Measurements from ENCODE around the gene HAND1.
A peak's percentile ranks its signal among the peaks of the same experiment; 100 is the strongest.

Gene HAND1

DNA sequence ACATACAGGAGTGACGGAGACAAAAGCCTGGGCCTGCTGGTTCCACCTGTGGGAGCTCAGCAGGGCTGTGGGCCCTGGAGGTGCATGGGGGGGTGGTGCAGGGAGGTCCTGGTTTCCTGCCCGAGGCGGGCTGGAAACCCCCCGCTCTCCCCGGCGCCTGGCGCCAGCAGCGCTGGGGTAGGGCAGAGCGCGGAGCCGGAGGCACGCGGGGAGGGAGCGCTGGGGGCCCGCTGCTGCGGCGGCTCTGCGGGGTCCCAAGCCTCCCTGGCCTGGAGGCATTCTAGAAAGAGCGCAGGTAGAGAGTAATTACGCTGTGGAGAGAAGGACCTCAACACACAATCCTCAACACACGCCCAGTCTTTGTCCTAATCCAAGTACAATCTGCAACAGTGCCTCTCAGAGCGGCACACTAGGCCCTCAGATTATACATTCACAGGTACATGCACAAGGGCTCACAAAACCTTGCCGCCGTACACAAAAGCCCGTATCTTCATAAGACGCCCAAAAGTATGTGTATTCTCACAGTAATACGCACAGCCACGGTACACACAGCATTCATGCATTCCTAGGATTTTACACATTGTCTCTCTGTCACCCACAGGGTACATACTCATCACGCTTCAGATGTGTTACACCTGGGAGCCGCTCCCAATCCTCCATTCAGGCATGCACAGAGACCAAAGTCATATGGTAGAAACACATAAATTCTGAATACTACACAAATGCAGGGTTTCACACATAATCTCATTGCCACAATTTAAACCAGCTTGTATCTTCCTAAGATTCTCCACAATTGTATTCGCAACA, 2.1 kb upstream of the HAND1 start:
- DNase-seq (ENCODE audit: low read depth in 3 of 3, low spot score in 1 of 3), result no peak

- no peak for DNase-seq (ENCODE audit: low read depth in 3 of 3, low spot score in 1 of 3)
Measured at GRCh38 chr5:154479160-154479943, 1.3 kb upstream of the HAND1 start.

DNA sequence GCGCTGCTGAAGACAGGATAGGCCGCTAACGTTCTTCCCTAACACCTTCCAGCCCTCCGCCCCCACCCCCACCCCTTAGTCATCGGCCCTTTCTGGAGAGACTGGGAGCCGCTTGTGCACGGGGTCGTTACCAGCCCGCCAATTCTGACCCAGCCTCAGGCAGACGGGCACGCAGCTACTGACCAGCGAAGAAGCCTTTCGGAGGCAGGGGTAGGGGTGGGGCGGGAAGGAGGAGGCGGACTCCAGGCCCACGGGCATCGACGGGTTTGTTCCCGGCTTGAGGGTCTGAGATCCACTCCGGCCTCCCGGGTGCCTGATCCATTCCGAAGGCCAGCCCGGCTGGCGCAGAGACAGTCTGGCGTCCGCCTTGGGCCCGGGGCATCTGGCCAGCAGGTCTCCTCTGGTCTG, 729 bp upstream of the HAND1 start:
- DNase-seq (ENCODE audit: low read depth in 3 of 3, low spot score in 1 of 3), result no peak

DNA sequence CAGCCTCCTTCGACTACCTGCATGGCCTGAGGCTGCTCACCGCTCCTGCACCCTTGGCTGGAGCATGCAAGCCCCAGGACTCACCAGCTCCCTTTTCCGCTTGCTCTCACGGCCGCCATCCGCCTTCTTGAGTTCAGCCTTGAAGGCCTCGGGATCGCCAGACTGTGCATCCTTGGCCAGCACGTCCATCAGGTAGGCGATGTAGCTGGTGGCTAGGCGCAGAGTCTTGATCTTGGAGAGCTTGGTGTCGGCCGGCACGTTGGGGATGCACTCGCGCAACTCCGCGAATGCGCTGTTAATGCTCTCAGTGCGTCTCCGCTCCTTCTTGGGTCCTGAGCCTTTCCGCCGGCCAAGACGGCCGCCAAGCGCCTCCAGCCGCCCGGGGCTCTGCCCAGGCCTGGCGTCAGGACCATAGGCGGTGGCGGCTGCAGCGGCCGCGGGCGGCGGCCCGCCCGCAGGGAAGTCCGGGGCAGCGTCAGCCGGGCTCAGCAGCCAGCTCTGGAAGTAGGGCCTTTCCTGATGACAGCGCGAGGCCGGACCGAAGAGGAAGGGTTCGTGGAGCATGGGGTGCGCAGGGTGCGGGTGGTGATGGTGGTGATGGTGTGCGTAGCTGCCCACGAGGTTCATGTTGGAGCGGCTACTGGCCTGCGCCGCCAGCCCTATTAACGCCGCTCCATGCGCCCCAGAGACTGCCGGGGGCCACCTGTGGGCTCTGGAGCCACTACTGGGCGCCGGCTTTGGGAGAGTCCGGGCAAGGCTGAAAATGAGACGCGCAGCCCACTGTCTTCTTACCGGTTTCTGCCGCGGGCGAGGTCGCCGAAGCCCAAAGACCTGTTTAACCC, 424 bp downstream of the HAND1 start:
- DNase-seq (ENCODE audit: low read depth in 3 of 3, low spot score in 1 of 3), result no peak

DNA sequence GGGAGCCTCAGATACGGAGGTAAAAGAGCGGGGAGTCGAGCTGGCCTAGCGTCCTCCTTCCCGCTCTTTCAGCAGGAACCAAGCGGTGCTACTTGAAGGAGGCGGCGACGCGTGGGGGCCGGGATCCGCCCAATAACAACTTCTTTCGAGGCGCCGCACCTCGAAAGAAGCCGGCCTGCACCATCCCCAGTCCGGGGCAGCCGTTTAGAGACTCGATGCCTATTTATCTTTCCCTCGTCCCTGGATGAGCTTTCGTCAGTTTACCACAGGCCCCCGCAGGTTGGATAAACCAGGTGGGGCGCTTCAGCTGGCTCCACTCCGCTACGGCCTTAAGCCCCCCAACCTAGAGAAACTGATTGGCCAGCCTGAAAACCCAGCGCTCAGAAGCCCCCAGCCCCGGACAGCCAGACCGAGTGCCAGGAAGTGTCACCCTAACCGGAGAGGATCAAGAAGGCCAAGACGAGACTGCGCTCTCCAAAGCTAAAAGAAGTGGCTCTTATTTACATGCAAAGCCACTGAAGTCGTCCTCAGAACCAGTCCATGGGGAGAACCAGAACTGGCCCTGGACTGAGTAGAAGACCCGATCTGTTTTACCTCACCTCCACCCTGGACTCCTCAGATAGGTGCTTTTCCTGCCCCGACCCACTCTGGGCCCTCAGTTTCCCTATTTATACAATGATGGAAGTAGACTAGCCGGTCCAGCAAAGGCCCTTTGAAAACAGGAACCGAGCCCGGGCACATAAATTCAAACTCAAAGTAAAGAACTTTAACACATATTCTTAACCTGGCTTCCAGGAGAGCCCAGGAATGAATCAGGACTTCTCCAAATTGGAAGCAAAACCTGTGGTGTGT, 1.4 kb downstream of the HAND1 start:
- DNase-seq (ENCODE audit: low read depth in 3 of 3, low spot score in 1 of 3), result no peak

GRCh38 chr5:154475591-154476353, 2.3 kb downstream of the HAND1 start:
- DNase-seq (ENCODE audit: low read depth in 3 of 3, low spot score in 1 of 3), result no peak

- no peak for DNase-seq (ENCODE audit: low read depth in 3 of 3, low spot score in 1 of 3)
Measured at GRCh38 chr5:154474396-154475334, 3.4 kb downstream of the HAND1 start.

DNA sequence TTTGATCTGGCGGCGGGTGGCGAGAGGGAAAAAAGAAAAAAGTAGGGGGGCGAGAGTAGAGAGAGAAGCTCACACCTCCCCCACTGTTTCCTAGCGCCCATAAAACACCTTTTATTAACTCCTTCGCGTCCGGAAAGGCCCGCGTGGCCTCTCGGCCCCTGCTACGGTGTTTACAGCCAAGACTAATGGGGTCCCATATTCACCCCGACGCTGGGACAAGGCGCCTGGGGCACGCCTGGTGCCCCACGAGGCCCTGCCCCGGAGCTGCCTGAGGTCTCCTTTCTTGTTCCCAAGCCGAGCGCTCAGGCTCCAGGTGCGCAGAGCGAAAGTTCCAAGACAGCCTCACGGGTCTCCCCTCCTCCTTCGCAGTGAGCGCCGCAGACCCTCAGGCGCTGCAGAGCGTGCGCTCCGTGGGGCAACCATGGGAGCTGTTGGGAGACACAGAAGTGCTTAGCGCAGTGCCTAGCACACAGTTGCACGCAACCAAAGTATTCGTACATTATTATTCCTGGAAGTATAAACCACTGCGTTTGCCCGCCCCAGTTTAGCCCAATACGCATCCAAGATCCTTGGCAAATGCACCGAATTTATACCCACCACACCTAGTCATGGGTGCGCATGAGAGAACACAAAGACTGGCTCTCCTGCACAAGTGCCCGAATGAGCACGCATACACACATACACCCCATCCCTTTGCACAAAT, 4.3 kb downstream of the HAND1 start:
- no peak for DNase-seq (ENCODE audit: low read depth in 3 of 3, low spot score in 1 of 3)

GRCh38 chr5:154472871-154473580, 5.0 kb downstream of the HAND1 start:
- no peak for DNase-seq (ENCODE audit: low read depth in 3 of 3, low spot score in 1 of 3)

GRCh38 chr5:154470947-154471870, 6.8 kb downstream of the HAND1 start:
- DNase-seq (ENCODE audit: low read depth in 3 of 3, low spot score in 1 of 3), result no peak

GRCh38 chr5:154470137-154470536, 7.9 kb downstream of the HAND1 start:
- DNase-seq (ENCODE audit: low read depth in 3 of 3, low spot score in 1 of 3), result no peak

GRCh38 chr5:154467655-154468354, 10.2 kb downstream of the HAND1 start:
- peak in 2 of 3 donors; percentile 39 to 74 for DNase-seq (ENCODE audit: low read depth in 3 of 3, low spot score in 1 of 3)

DNA sequence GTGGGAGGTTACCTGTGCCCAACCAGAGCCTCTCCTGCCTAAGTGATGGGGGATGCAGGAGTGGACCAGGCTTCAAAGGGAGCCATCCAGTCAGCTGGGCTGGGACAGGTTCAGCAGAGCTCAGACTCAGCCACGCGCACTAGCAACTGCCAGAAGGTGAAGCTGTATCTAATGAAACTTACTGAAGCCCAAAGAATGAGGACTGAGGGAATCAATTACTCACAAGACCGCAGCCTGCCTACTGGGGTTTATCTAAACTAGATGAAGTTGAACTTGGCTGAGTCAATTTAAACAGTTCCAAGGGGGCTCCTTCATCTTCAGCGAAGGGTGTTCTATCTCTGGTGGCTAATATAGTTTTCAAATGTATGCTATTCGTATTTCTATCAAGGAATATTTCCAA, 11.4 kb downstream of the HAND1 start:
- DNase-seq (ENCODE audit: low read depth in 3 of 3, low spot score in 1 of 3), result no peak

GRCh38 chr5:154466147-154466546, 11.9 kb downstream of the HAND1 start:
- no peak for DNase-seq (ENCODE audit: low read depth in 3 of 3, low spot score in 1 of 3)

GRCh38 chr5:154465169-154465568, 12.9 kb downstream of the HAND1 start:
- DNase-seq (ENCODE audit: low read depth in 3 of 3, low spot score in 1 of 3), result no peak

GRCh38 chr5:154464438-154464837, 13.6 kb downstream of the HAND1 start:
- no peak for DNase-seq (ENCODE audit: low read depth in 3 of 3, low spot score in 1 of 3)
